GM19193 (cell line): Measurements from ENCODE around the gene ACOT13.

Experiments used
- POLR2A ChIP-seq: IDR thresholded peaks from 4 replicates; pipeline ENCODE4 v1.6.1; 2011; ENCODE audit not compliant: insufficient read depth, insufficient read length; ENCODE audit errors: extremely low read depth

The ACOT13 gene

GRCh38 chr6:24718449-24719124 lies 51.7 kb downstream of the ACOT13 start:
- no peak for TF ChIP-seq POLR2A

- TF ChIP-seq POLR2A: peak; percentile 60
Observed at GRCh38 chr6:24719125-24719971, 52.5 kb downstream of the ACOT13 start, which contains the start of gene C6orf62. TSS of gene C6orf62 (minus strand) at chr6:24719154. CDS start at chr6:24718668, 486 bp downstream.

GRCh38 chr6:24720131-24720603 lies 53.3 kb downstream of the ACOT13 start:
- TF ChIP-seq POLR2A: no peak

- TF ChIP-seq POLR2A: peak; percentile 98
Observed at GRCh38 chr6:24720604-24721460, 54.0 kb downstream of the ACOT13 start.

- peak; percentile 95 for TF ChIP-seq POLR2A
Observed at GRCh38 chr6:24721461-24722215, 54.8 kb downstream of the ACOT13 start.

GRCh38 chr6:24723270-24723669 lies 56.4 kb downstream of the ACOT13 start:
- TF ChIP-seq POLR2A: no peak

GRCh38 chr6:24734166-24734565 lies 67.3 kb downstream of the ACOT13 start:
- TF ChIP-seq POLR2A: no peak

- no peak for TF ChIP-seq POLR2A
Observed at GRCh38 chr6:24738741-24739140, 71.9 kb downstream of the ACOT13 start.

- no peak for TF ChIP-seq POLR2A
Observed at GRCh38 chr6:24740861-24741260, 74.0 kb downstream of the ACOT13 start.

GRCh38 chr6:24742216-24742738 lies 75.4 kb downstream of the ACOT13 start:
- TF ChIP-seq POLR2A: no peak

GRCh38 chr6:24743265-24743943 lies 76.5 kb downstream of the ACOT13 start:
- TF ChIP-seq POLR2A: no peak

- TF ChIP-seq POLR2A: no peak
Observed at GRCh38 chr6:24743944-24744335, 77.1 kb downstream of the ACOT13 start.

GRCh38 chr6:24744911-24745310 lies 78.0 kb downstream of the ACOT13 start:
- no peak for TF ChIP-seq POLR2A

GRCh38 chr6:24749297-24749696 lies 82.4 kb downstream of the ACOT13 start:
- no peak for TF ChIP-seq POLR2A

GRCh38 chr6:24752503-24752902 lies 85.6 kb downstream of the ACOT13 start:
- no peak for TF ChIP-seq POLR2A
